Sciatic nerve (tissue), 2 donors: ENCODE measurements around the gene DHX16. TPM values are rescaled to one million over a fixed set of nuclear protein-coding genes. Genes with fewer than 3 reads are reported as not detected.
"Not testable (repeated sequence)": the region's sequence is repeated elsewhere in the genome, so short reads cannot be mapped to it uniquely, and the experiment has no call there.

Experiments used
- ATAC-seq: fragments of 200-7000 bp; cut with Tn5 transposase; one replicate; pipeline ENCODE4 v1.9.1; 2020; ENCODE audit warnings: mild to moderate bottlenecking, moderate library complexity
- DNase-seq: peaks from one replicate; pipeline ENCODE4 v3.0.0-alpha.2; 2020; ENCODE audit warnings: low spot score
- intact Hi-C: fragments of 100-400 bp; cut with DNase I; formaldehyde crosslinking; loops from one replicate; pipeline ENCODE4 v1.14.2; 2022
- total RNA-seq: library from RNA; stranded (reverse); fragmentation: NEBNext Ultra II Directional; extraction: Animal tissue kit (Norgen Biotek cat#: 25700); gene quantifications from one replicate; pipeline ENCODE4 v1.2.1, GENCODE V29; 2021
- donor health status: DM: no; HTN: no; CAD: no.
- donor health status: DM: no; HTN: no; CAD: no.

Gene DHX16
- 25.2 TPM for total RNA-seq

DNA sequence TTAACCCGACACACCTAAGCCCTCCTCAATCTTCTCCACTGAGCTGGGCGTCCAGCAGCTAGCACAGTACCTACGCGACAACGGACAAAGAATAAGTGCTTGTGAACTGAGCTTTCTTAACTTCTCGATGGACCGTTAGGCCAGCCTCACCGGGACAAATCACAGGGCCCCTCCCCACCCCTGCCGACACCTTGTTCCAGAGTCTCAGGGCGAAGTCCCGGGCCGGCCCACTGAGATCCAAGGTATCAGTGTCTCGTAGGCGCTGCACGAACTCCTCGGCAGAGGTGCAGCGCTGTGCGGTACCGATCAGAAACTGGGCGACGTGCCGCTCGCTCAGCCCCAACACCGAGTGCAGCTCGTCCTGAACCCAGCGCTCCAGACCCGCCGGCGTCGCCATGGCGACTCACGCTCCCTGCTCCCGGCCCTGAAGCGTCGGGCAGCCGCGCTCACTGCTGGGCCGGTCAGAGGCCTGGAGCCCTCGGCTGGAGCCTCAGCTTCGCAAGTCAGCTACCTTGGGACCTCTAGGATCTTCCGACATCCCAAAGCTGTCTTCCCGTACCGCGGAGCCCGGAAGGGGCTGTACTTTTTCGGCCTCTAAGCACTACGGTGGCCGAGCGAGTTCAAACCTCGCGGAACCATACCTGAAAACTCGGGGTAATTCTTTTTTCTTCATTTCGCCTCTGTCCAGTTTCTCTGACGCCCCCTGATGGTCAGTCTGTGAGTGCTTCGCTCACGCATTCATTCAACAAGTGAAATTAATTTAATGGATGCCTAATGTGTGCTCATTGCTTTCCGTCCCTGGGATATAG is at the start of gene DHX16:
TSS of gene DHX16 (minus strand) at position 562 of the 809 bp plus-strand sequence. CDS start at position 397, 165 bp downstream.
- peak; percentile 93 for ATAC-seq

DNA sequence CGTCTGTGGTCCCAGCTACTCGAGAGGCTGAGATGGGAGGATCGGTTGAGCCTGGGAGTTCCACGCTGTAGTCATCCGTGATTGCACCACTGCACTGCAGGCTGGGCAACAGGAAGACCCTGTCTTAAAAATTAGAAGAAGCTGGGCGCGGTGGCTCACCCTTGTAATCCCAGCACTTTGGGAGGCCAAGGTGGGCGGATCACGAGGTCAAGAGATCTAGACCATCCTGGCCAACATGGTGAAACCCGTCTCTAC is 49.1 kb upstream of the DHX16 start:
- intact Hi-C loops: loop anchor here (2.0 kb wide), 1 partner anchor 43 kb away; no protein-coding TSS in a partner anchor
- DNase-seq, ATAC-seq: not testable (repeated sequence)

More for the DNA sequence above, at the start of gene DHX16:
- DNase-seq: peak; percentile 97
- intact Hi-C loops: no loop called here

- DNase-seq (peak; percentile 96), ATAC-seq (peak; percentile 74)
- intact Hi-C loops: loop anchor here (2.0 kb wide), 1 partner anchor 43 kb away; no protein-coding TSS in a partner anchor
Measured at GRCh38 chr6:30721198-30722024, 48.6 kb upstream of the DHX16 start.

DNA sequence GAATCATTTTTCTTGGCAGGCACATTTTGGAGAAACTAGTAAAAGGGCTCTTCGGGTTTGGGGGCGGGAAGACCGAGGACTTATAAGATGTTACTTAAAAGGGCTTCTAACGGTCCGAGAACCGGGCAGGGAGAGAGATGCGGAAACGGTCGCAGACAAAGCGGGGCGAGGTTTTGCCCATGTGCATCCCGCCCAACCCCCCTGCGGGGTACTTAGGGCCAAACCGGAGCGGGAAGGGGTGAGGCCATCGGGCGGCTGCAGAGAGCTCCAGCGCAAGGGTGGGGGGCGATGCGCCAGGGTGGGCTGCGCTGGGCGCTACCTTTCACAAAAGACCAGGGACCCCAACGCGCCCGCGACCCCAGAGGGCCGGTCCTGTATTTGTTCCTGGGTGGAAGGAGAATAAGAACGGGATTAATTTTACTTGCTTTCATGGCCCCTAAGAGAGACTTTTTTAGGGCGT is 48.0 kb upstream of the DHX16 start:
- peak; percentile 18 for ATAC-seq
- DNase-seq: peak; percentile 86
- intact Hi-C loops: no loop called here

- intact Hi-C loops: no loop called here
- peak; percentile 97 for DNase-seq
Measured at GRCh38 chr6:30719791-30720737, 47.3 kb upstream of the DHX16 start, which contains the start of gene TUBB. Gene TUBB, plus strand, starts transcription at chr6:30720352. Its CDS starts 155 bp downstream, at chr6:30720507.

DNA sequence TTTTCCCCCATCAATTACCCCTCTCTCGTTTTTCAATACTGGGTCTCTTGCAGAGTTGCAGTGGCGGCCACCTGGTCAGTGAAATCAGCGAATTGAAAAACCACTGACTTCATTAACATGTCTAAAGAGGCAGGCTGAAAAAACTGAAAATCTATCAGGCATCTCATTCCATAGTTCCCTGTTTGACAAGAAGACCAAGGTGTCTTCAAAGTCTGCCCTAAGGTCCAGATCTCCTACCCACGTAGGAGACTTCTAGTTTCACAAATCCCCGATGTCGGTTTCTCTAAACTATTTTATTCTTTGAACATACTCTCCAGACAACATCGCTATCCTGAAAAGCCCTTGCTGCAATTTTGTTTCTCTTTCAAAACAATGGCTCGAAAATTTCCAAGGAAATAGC is 46.5 kb upstream of the DHX16 start:
- no peak for DNase-seq
- ATAC-seq: no peak
- intact Hi-C loops: no loop called here

More at GRCh38 chr6:30719791-30720737, 47.3 kb upstream of the DHX16 start, which contains the start of gene TUBB:
- ATAC-seq: peak; percentile 86

GRCh38 chr6:30717845-30718720 is 45.3 kb upstream of the DHX16 start:
- ATAC-seq, DNase-seq, intact Hi-C loops: not testable (repeated sequence)

DNA sequence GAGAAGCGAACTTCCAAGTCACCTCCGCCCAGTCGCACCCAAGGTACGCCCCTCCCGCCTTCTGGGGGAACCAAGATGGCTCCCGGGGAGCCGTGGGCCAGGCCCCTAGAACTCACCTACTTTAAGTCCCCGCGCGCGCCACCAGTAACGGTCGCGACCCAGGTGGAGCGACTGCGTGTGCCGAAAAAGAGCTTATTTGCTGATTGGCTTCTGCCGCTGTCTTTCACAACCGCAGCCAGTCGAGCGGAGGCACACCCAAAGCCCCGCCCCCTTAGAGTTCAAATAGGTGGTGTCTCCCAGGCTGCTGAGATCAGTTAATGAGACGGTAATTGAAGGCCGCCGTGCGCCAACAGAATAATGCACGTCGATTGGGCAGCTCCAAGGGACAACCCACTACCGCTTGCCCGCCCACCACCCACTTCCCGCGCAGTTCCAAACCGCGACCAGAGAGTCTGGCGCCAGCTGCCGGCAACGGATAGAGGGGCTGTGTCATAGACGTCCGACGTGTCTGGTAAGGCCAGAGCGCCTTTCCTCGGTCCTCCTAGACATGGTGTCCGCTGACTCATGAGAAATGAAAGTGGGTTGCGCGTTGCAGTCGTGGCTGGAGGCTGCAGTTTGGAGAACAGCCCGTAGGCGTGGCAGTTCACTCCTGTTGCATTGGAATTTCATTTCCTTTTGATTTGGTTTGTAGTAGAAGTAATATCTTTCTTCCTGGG is 44.5 kb upstream of the DHX16 start, which contains the start of gene MDC1:
TSS of gene MDC1 (minus strand) at position 153 of the 716 bp plus-strand sequence. CDS start 2,106 bp downstream, outside the sequence.
- ATAC-seq: peak; percentile 90
- intact Hi-C loops: no loop called here
- DNase-seq: peak; percentile 99

GRCh38 chr6:30716879-30717128 is 44.0 kb upstream of the DHX16 start:
- ATAC-seq (no peak), DNase-seq (no peak)
- intact Hi-C loops: no loop called here

- no peak for DNase-seq
- no peak for ATAC-seq
- intact Hi-C loops: no loop called here
Measured at GRCh38 chr6:30714263-30714662, 41.5 kb upstream of the DHX16 start.

DNA sequence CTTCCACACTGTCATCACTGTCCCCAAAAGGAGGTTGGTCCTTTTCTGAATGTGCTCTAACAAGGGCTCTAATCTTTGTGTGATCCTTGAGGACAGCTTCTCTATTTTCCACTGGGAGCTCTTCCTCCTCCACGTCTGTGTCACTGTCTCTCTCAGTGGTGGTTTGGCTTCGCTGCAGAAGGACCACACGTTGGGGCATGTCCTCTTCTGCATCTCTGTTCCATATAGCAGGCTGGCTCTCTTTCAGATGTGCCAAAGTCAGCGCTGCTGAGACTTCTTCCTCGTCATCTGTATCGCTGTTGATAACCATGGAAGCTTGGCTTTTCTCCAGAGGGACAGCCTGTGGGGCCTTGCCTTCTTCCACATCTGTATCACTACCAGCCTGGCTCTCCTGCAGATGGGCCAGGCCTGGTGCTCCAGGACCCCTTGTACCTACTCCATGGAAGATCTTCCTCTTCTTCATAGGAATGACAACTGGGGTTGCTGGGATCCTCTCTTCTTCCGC is 39.7 kb upstream of the DHX16 start:
- ATAC-seq (no peak), DNase-seq (no peak)
- intact Hi-C loops: no loop called here

- intact Hi-C loops: no loop called here
- no peak for DNase-seq
- no peak for ATAC-seq
Measured at GRCh38 chr6:30711758-30712380, 39.1 kb upstream of the DHX16 start.

DNA sequence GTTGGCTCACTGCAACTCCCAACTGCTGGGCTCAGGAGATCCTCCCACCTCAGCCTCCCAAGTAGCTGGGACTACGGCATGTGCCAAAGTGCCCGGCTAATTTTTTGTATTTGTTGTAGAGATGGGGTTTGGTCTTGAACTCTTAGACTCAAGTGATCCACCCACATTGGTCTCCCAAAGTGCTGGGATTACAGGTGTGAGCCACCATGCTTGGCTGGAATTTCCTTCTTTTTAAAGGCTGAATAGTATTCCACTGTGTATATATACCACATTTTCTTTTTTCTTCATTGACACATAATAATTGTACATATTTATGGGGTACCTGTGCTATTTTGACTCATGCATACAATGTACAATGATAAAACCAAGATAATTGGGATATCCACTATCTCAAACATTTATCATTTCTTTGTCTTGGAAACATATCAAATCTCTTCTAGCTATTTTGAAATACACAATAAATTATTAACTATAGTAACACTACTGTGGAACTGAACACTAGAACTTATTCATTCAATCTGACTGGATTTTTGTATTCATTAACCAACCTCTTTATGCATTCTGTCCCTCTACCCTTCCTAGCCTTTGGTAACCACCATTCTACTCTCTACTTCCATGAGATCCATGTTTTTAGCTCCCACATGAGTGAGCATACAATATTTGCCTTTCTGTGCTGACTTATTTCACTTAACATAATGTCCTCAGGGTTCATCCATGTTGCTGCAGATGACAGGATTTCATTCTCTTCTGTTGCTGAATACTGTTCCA is 36.5 kb upstream of the DHX16 start:
- intact Hi-C loops: no loop called here
- no peak for ATAC-seq
- DNase-seq: no peak

DNA sequence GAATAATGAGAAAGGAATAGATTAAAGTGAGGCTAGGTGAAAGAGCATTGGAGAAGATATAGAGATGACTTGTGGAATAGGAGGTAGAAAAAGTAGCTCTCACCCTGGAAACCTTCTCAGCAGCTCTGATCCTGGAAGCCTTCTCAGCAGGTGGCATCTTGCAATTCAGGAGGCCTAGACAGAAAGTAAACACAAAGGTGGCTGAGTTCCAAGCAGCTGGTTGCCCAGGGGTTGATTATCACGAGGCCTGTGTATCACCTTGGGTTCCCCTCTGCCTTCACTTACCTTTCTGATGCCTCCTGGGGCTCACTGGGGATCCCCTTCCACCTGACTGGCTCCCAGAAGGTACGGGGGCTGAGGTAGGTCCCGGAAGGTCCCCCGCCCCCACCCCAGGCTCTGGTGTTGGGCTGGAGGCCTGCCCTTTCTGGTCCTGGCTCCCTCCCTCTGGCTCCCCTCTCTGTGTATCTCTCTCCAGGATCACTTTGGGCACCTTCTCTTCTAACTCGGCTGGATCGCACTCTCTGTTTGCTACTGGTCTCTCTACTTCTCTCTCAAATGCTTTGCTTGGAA is 34.6 kb upstream of the DHX16 start:
- ATAC-seq: no peak
- DNase-seq: no peak
- intact Hi-C loops: no loop called here

GRCh38 chr6:30705620-30706019 is 32.8 kb upstream of the DHX16 start:
- intact Hi-C loops: no loop called here
- DNase-seq (no peak), ATAC-seq (no peak)

DNA sequence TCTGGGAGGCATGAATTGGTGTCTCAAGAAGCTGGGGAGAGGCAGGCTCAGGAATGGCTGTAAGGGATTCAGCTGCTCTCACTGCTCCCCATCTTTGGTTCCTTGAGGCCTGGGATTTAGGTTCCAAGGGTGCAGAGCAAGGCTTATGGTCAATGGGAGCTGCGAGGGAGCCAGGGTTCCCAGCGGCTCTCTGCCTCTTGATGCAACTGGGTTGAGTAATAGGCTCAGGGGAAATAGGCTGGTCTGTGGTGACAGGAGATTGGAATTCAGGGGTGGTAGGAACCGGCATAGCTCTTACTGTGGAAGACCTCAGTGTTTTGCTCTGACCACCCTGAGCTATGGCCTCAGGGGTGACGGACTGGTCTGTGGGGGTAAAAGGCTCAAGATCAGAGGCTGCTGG is 31.0 kb upstream of the DHX16 start:
- DNase-seq: no peak
- intact Hi-C loops: no loop called here
- ATAC-seq: no peak
